HG03378 (cell line): ENCODE results near the gene FUT7.

Source experiments
- ATAC-seq: cut with Tn5 transposase; IDR thresholded peaks from one replicate; pipeline ENCODE4 v1.9.1; 2021; ENCODE audit warnings: mild to moderate bottlenecking, moderate library complexity; ENCODE audit not compliant: unreplicated experiment

FUT7 gene

GRCh38 chr9:136985027-136985602, 46.8 kb downstream of the FUT7 start:
- no peak for ATAC-seq

GRCh38 chr9:136984464-136985026, 47.3 kb downstream of the FUT7 start:
- ATAC-seq, result no peak

- ATAC-seq, result no peak
Measured at GRCh38 chr9:136983656-136984314, 48.1 kb downstream of the FUT7 start.

- no peak for ATAC-seq
Measured at GRCh38 chr9:136983167-136983566, 48.7 kb downstream of the FUT7 start.

GRCh38 chr9:136982232-136983051, 49.4 kb downstream of the FUT7 start, which contains the start of gene LCNL1:
Gene LCNL1, plus strand, starts transcription at chr9:136982993. Its CDS starts 594 bp downstream, at chr9:136983587.
- ATAC-seq, result no peak

GRCh38 chr9:136981588-136982231, 50.2 kb downstream of the FUT7 start:
- ATAC-seq, result no peak

GRCh38 chr9:136980669-136981478, 51.0 kb downstream of the FUT7 start:
- ATAC-seq, result no peak
